Ureter (tissue), 1 donor: ENCODE measurements around the gene SCN4A. TPM values are rescaled to one million over a fixed set of nuclear protein-coding genes. Genes with fewer than 3 reads are reported as not detected.

Experiments used
- total RNA-seq: library from RNA; stranded (reverse); gene quantifications from one replicate; pipeline ENCODE4 v1.2.4, GENCODE V29; 2023
- donor health status: DM: yes; HTN: yes; CAD: no.

Gene SCN4A
- total RNA-seq, 1 donor from 2014 or later: 2.2 TPM

Other genes starting within 250 kb of the SCN4A start
- gene STRADA, start 231.1 kb downstream of the SCN4A start, total RNA-seq: 58.6 TPM
- gene CCDC47, start 199.3 kb downstream of the SCN4A start, total RNA-seq: 94.9 TPM
- gene DDX42, start 198.7 kb downstream of the SCN4A start, total RNA-seq: 185 TPM
- 121 TPM for gene PSMC5, start 145.5 kb downstream of the SCN4A start, total RNA-seq
- 56.7 TPM for gene FTSJ3, start 145.3 kb downstream of the SCN4A start, total RNA-seq
- gene SMARCD2, start 130.2 kb downstream of the SCN4A start, total RNA-seq: 90.6 TPM
- not detected for gene CSH2, start 99.2 kb downstream of the SCN4A start, total RNA-seq
- gene GH2, start 91.0 kb downstream of the SCN4A start, total RNA-seq: not detected
- not detected for gene CSH1, start 76.3 kb downstream of the SCN4A start, total RNA-seq
- not detected for gene CSHL1, start 61.7 kb downstream of the SCN4A start, total RNA-seq
- gene GH1, start 54.1 kb downstream of the SCN4A start, total RNA-seq: not detected
- gene CD79B, start 40.6 kb downstream of the SCN4A start, total RNA-seq: 12.5 TPM
- gene PRR29, start 25.4 kb upstream of the SCN4A start, total RNA-seq: 3.5 TPM
- 39.0 TPM for gene ICAM2, start 47.7 kb upstream of the SCN4A start, total RNA-seq
- 49.2 TPM for gene ERN1, start 157.2 kb upstream of the SCN4A start, total RNA-seq